ENCODE results near the gene ABCB8.

DNA sequence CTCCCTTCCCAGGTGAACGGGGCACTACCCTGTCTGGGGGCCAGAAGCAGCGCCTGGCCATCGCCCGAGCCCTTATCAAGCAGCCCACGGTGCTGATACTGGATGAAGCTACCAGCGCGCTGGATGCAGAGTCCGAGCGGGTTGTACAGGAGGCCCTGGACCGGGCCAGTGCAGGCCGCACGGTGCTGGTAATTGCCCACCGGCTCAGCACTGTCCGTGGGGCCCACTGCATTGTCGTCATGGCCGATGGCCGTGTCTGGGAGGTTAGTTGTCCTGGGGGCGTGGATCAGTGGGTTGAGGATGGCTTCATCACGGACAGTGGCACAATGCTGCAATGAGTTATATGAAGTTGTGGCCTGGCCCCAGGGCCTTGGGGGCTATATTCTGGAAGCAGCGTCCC is 15.7 kb downstream of the ABCB8 start:
- TF ChIP-seq POLR2A (IDR thresholded peaks at IDR 0.05; ENCODE audit: low read length) = no peak
- TF ChIP-seq GATA1 (IDR thresholded peaks at IDR 0.05; ENCODE audit: low read depth, low read length) = no peak
